GM21390 (cell line): ENCODE data around the gene RAPH1.
"Not testable (repeated sequence)": the region's sequence is repeated elsewhere in the genome, so short reads cannot be mapped to it uniquely, and the experiment has no call there.

Source experiments
- ATAC-seq: cut with Tn5 transposase; IDR thresholded peaks from one replicate; pipeline ENCODE4 v1.9.1; 2021; ENCODE audit not compliant: unreplicated experiment

The RAPH1 gene

DNA sequence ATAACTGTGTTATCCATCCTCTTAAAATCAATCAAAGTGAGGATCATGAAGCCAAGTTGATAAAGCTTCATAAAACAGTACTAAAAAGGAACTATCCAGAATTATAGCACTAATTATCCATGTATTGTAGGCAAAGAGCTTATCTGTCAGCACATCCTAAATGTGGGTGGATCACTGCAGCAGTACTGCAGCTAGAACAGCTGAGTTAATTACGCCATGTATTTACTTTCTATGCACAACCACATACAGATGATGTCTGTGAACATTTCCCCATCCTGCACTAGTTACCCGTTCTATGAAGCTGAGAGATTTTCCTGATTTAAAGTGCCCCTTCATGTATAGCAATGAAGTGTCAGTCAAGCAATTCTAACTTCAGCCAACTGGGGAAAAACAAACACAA is 96.6 kb downstream of the RAPH1 start:
- no peak for ATAC-seq

DNA sequence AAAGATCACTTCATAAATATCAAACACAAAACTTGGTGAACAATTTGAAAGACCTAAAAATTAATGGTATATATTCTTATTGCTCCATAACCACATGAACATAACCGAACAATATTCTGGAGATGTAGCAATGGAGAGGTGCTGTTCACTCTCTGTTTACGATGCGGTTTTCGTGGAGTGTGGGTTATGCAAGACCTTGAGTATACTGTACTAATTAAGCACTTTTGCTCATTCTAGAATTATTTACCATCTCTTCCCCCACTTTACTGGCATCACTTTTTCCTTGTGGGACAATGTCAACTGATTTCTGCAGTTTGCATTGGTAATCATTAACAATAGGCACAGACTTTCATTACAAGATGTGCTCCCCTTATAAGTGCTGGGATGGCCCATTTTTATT is 97.6 kb downstream of the RAPH1 start:
- ATAC-seq: no peak

DNA sequence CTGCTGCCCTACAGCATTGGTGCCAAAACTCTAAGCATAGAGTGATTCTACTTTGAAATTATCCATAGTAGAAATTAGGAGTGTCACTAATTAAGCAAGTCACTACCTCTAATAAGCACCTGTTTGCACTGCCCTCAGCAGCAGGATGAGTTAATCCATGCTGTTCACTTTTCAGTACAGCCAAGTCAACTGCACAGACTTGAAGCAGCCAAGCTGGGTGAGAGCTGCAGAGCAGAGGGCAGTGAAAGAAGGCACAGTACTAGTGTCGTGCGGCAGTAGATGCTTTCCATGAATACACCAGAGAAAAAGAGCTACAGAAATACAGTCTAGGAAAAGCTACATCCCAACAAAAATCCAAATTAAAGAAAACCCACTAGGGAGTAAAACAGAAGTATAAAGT is 98.6 kb downstream of the RAPH1 start:
- no peak for ATAC-seq

DNA sequence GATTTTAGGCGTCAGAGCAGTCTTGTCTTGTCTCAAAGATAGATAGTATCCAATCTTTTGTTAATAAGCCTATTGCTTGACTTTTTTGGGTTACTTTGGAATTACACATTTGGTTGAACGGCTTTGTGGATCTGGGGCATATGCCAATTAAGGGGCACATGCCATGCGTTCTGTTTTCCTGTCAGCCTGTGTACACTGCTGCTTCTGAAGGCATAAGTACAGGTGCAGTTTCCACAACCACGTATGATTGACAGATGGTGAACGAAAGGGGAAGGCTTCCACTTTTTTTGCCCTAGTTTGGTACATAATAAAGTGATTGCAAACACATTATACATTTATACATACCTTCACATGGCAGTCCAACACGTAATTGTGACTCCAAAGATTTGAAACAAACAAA is 102.3 kb downstream of the RAPH1 start:
- ATAC-seq: no peak

DNA sequence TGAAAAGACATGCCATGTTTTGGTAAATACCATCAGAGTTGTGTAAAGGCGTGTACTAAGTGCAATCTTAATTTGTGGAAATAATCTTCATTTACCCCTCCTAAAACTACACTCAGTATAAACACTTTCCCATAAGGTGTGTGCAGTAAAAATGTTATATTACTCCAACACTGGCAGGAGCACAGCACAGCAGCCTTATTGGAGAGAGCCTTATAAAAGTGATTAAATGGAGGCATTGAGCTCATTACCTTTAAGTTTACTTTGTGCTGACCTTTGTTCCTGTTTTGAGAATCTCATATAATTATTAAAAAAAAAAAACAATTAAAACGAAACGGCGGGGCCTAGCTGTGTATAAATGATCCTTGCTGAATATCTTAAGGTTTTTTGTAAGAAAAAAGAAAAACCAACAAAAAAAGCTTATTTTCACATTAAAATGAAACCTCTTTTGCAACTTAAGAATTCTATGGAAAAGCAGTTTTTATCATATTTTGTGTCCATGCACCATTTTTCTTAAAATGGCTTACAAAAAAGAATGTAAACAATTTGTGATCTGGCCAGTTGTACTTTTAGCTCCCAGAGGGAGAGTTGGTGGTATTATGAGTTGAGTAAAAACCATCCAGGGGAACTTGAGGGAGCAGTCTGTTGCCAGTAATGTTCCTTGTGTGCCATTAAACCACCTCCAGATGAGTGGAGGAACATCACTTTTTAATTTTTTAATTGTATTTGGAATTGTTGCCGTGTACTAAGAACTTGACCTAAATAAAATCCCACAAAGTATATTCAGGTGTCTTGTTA is 103.5 kb downstream of the RAPH1 start:
- ATAC-seq: no peak

DNA sequence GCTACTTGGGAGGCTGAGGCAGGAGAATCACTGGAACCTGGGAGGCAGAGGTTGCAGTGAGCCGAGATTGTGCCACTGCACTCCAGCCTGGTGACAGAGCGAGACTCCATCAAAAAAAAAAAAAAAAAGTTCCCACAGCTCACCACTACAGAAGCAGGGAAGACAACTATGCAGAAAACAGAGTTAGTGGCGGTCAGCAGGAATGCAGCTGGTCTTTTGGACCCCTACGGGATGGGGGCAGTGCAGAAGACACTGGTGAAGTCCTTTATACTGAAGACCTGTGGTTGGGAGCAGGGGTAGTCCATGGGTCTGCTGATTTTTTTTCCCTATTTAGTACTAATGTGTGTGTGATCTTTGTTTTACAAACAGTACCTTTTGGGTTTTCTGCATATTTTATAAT is 105.5 kb downstream of the RAPH1 start:
- ATAC-seq: not testable (repeated sequence)

DNA sequence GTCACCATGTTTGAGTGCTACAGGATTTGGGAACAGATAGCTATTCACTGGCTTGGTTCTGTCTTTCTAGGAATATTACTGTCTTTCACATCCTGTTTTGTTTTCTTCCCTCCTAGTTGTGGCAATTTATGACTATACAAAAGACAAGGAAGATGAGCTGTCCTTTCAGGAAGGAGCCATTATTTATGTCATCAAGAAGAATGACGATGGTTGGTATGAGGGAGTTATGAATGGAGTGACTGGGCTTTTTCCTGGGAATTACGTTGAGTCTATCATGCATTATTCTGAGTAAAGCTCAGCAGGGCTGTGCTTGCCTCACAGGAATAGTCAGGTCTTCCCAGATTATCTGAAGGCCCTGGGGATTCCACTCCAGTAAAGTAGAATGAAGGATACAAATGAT is 108.0 kb downstream of the RAPH1 start:
- no peak for ATAC-seq

DNA sequence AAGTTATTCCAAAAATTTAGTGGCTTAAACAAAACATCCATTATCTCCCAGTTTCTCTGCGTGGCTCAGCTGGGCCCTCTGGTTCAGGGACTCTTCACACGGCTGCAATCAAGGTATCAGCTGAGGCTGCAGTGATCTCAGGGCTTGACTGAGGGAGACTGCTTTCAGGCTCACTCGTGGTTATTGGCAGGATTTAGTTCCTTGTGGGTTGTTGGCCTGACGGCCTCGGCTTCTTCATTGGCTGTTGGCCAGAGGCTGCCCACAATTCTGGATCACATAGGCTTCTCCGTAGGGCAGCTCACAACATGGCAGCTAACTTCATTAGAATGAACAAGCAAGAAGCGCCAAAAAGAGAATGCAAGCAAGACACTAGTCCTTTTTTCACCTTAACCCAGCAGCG is 116.8 kb downstream of the RAPH1 start:
- no peak for ATAC-seq

DNA sequence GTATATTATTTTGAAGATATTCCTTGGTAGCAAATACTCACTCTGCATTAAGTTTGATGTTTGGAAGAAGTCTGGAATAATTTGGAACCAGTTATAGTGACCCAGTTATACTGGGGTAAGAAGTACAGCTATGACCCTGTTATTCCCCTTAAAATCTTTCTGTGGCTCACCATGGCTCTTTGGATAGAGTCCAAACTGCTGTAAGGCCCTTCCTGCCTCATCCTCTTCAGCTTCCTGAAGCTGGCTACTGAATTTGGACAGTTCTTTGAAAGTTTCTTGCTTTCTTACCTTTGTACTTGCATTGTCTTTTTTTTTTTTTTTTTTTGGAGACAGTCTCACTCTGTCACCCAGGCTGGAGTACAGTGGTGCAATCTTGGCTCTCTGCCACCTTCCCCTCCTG is 121.3 kb downstream of the RAPH1 start:
- no peak for ATAC-seq

DNA sequence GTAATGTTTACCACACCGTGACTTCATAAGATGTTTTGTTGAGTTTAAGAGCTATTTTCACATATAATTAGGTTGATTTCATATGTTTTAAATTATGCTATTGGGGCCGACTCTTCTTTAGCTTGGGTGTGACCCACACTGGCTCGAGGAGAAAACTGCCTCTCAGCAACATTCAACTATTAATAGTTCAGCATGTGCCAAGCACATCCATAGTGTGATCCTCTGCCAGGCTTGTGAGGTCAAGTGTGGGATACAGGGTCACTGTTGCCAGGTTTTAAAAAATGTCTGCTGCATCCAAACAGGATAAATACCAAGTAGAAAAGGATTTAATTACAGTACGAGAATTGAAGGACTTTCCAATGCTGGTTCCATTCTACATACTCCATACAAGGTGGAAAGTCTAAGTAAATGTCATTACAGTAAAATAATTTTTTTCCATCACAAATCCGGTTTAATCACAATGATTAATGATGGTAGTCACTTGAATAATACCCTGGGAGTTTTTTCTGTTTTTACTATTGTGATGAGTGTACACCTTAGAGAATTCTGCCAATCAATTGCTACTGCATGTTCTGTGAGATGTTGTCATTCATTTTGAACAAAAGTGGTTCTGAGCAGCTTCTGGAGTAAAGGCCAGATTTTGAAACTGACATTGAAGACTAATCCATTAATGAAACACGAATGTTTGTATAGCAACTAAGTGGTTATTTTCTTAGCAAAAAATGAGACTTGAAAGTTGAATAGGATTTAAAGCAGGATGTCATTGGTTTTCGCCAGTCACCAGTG is 122.4 kb downstream of the RAPH1 start:
- no peak for ATAC-seq

DNA sequence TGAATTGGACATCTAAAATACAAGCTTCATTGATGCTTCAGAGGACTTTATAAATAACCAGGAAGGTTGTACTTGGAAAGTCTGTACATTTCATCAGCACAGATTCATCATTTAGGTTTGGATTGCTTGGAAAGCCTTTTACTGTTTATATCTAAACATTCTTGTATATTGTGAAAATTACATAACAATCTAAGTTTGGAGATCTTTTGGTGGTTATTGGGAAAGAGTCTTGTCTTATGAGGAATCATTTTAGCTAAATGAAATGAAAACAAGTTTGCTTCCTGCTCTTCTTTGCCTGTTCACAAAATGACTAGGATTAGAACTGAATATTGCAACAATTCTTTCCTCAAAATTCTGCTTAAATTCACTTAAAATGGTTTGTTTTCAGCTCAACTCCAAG is 127.6 kb downstream of the RAPH1 start:
- ATAC-seq: no peak

DNA sequence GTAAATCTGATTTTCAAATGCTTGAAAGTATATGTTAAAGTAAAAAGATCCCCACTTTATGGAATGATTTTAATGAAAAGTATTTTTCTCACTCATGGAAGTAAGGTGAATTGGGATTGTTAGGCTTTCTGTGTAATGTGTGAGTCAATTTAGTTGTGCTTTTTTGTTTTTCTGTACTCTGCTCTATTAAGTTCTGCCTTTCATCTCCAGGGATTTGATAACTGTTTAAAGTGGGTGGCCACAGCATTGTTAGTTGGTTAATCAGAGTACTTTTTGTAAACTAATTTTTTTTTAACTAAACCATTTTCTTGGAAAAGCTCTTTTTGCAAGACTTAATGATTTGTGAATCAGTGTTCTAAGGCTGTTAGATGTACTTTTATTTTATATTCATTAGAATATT is 130.1 kb downstream of the RAPH1 start:
- ATAC-seq: no peak

DNA sequence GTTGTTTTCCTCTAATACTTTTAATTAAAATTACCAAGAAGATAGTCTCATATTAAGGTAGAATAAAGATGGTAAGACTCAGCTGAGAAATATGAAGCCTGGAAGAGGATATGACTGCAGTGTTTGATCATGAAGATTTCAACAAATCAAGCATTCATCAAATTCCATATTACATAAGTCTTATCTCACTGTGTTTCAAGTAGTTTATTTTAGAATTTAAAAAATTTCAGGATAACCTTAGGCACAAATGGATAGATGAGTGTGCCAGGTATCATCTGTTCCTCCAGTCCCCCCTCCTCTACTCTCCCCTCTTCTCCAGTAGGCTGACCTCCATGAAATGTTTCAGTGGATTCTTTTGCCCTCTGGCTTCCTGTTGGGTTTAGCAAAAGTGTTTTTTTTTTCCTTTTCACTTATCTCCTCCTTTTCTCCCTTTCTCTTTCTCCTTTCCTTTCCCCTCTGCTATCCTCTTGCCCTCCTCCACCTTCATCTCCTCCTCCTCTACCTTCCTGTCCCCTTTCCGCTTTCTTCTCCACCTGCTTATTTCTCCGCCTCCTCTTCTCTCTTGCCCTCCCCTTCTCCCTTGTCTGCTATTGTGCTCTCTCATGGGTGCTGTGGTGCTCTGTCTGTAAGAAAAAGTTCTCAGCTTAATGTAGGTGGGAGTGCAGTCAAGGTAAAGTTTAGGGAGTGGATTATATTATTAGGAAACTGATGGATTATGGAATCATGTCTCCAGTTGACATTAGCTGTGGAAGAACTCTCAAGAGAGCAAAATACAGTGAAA is 134.1 kb downstream of the RAPH1 start:
- no peak for ATAC-seq

DNA sequence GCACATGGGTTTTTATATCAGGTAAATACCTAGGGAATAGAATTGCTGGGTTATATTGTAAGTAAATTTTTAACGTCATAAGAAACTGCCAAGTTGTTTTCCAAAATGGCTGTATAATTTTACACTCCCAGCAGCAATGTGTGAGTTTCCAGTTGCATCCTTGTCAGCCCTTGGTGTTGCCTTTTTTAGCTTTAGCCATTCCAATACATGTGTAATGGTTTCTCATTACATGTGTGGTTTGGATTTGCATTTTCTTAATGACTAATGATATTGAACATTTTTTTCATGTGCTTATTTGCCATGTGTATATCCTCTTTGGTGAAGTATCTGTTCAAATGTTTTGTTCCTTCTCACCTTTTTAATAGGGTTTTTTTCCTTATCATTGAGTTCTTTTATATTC is 136.1 kb downstream of the RAPH1 start:
- ATAC-seq: no peak

DNA sequence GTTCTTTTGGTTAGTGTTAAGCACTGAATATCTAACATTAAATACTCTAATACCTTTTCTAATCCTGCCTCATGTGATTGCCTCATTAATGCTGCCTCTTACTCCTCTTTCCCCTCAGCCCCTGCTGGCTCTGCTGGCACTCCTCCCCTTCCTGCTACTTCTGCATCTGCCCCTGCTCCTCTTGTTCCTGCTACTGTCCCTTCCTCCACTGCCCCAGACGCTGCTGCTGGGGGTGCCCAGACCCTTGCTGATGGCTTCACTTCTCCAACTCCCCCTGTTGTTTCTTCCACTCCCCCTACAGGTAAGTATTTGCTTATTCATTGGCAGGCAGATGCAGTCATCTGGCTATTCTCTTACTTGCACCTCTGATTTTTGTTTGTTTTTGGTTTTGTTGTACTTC is 138.4 kb downstream of the RAPH1 start:
- no peak for ATAC-seq

DNA sequence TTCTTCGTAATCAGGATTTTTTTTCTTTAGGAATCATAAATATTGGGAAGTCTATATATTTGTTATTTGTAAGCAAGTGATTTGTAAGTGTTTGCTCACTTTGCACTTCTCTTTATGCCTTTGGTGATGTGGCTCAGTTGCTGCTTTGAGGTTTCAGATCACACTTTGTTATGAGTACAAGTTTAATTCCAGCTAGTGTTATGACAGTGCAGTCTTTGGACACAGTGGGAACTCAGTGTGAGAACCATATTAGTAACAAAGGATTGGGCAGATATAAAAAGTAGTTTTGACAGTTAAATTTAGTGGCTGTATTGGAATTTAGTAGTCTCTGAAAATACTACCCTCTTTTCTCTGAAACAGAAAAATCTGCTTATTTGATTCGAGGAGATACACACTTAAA is 139.2 kb downstream of the RAPH1 start:
- no peak for ATAC-seq

DNA sequence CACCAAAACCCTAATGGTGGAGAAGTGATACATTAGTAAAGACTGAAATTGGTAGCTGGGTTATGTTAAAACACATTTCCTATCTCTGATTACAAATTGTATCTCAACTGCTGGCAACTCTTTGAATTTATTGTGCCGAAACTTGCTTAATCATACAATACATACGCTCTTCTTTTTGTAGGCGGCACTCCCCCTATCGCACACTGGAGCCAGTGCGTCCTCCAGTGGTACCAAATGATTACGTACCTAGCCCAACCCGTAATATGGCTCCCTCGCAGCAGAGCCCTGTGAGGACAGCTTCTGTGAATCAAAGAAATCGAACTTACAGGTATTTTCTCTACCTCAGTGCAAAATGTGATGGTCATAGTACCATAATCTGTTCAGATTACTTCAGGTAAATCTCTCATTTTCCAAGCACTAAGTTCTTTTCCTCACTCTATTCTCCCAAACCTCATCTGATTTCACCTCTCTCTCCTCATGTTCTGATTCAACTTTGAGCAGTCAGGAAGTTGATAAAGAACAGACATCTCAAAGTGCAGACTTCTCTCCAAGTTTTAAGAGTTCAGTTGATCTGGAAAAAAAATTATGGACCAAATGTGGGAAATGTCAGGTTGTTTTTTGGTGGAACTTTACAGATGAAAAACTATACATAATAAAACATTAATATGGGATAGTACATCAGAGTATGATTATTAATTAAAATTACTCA is 140.4 kb downstream of the RAPH1 start:
- ATAC-seq: no peak

DNA sequence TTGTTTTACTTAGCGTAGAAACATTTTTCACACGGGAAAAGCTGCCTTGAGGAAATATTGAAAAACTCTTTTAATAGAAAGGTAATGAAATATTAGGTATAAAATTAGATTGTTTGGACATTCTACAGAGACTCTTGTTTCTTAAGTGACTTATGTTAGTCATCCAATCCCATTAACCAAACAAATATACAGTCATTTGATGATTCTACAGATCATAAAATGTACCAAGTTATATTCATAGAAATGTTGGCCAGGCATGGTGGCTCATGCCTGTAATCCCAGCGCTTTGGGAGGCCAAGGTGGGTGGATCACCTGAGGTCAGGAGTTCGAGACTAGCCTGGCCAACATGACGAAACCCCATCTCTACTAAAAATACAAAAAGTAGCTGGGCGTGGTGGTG is 146.9 kb downstream of the RAPH1 start:
- ATAC-seq: not testable (repeated sequence)

DNA sequence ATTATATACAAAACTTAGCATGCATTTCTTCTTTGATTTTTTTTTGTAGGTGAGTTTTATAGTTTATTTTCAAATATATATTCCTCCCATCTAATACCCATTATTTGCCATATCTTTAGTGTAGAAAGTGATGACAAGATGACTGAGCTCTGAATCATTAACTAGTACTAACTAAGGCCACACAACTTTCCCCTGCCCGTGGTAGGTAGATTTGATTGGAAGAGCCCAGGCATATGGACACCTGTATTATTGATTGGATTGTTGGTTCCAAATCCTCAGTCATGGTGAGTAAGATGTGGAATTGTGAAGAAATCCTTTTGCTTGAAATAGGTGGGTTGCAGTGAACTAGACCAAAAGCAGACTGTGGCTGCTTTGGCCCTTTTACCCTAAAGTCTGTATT is 152.1 kb downstream of the RAPH1 start:
- no peak for ATAC-seq

DNA sequence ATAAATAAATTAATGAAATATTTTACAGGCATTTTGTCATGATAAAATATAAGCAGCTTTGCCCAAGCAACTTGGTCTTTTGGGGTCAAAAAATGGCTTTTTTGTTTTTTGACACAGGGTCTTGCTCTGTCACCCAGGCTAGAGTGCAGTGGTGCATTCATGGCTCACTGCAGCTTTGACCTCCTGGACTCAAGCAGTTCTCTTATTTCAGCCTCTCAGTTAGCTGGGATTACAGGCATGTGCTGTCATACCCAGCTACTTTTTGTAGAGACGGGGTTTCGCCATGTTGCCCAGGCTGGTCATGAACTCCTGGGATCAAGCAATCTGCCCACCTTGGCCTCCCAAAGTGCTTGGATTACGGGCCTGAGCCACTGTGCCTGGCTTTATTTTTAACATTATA is 155.9 kb downstream of the RAPH1 start:
- ATAC-seq: no peak

DNA sequence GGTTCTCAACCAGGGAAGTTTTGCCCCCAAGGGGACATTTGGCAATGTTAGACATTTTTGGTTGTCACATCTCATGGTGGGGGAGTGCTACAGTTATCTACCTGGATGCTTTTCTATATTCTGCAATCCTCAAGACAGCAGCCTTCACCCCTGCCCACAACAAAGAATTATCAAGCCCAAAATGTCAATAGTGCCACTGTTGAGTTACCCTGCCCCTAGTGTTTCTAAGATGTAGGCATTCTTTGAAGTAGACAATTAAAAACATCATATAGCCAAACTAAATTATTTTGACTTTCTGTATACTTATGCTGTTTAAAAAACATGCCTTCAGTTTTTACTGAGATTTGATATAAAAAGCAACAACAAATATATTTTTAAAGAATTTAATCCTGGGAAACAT is 158.9 kb downstream of the RAPH1 start:
- no peak for ATAC-seq
